ENCODE data around the gene DLGAP1. TPM values are rescaled to one million over a fixed set of nuclear protein-coding genes. Genes with fewer than 3 reads are reported as not detected.

Gene DLGAP1
- total RNA-seq, 1 experiment from 2014 or later: 23.2 TPM

- no peak overlapping the region for H3K4ac ChIP-seq (ENCODE audit: low read depth, low read length)
- no peak overlapping the region for H4K91ac ChIP-seq (ENCODE audit: insufficient read length, low read depth, low read length)
- H3K79me2 ChIP-seq (ENCODE audit: insufficient read depth, low read length): no peaks in the 10 kb centered on the region
- no peak overlapping the region for H4K8ac ChIP-seq (replicated peaks; ENCODE audit: insufficient read length, low read depth, low read length)
- Mint-ChIP-seq H3K27ac (no peak overlapping the region), H3K9me3 (no peaks in the 10 kb centered on the region), H3K4me1 (peaks cover 5 to 7% of the 10 kb centered on the region in 2 experiments; a peak in 3 of 4 replicates), H3K4me3 (no peak overlapping the region), H3K27me3 (ENCODE audit: low read depth) (no peaks in the 10 kb centered on the region), H3K36me3 (ENCODE audit: insufficient read depth in 1 of 3, low read depth in 3 of 3) (no peaks in the 10 kb centered on the region; a peak in 1 of 7 replicates)
- no peak overlapping the region for H2AK5ac ChIP-seq (ENCODE audit: insufficient read length, low read length)
- no peak overlapping the region for H3K56ac ChIP-seq (ENCODE audit: insufficient read length, low read depth, low read length)
- TF ChIP-seq, protein P1, sequence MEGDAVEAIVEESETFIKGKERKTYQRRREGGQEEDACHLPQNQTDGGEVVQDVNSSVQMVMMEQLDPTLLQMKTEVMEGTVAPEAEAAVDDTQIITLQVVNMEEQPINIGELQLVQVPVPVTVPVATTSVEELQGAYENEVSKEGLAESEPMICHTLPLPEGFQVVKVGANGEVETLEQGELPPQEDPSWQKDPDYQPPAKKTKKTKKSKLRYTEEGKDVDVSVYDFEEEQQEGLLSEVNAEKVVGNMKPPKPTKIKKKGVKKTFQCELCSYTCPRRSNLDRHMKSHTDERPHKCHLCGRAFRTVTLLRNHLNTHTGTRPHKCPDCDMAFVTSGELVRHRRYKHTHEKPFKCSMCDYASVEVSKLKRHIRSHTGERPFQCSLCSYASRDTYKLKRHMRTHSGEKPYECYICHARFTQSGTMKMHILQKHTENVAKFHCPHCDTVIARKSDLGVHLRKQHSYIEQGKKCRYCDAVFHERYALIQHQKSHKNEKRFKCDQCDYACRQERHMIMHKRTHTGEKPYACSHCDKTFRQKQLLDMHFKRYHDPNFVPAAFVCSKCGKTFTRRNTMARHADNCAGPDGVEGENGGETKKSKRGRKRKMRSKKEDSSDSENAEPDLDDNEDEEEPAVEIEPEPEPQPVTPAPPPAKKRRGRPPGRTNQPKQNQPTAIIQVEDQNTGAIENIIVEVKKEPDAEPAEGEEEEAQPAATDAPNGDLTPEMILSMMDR (conservative IDR thresholded peaks at IDR 0.05): no peak
- no peaks in the 10 kb centered on the region for H3K9me3 ChIP-seq (ENCODE audit: control insufficient read depth, low read depth, low read length)
- no peak overlapping the region for H3K27ac ChIP-seq (ENCODE audit: insufficient read length, low read depth, low read length)
- H3K23ac ChIP-seq (ENCODE audit: insufficient read length, low read depth, low read length): no peak overlapping the region
- no peak for DNase-seq
- WGBS (ENCODE audit: extremely low coverage, insufficient read length, low lambda C conversion rate): no CpG with 5 or more reads among the region's 1 CpG
- no peak overlapping the region for H2BK12ac ChIP-seq (ENCODE audit: insufficient read length, low read depth, low read length)
- H3K27me3 ChIP-seq (ENCODE audit: insufficient read depth, low read length): no peaks in the 10 kb centered on the region
- H4K5ac ChIP-seq (ENCODE audit: insufficient read length, low read depth, low read length): no peak overlapping the region
- no peak overlapping the region for H3T11ph ChIP-seq (ENCODE audit: low read length)
- H3K79me1 ChIP-seq (ENCODE audit: insufficient read depth, low read depth, low read length, poor library complexity, severe bottlenecking): no peaks in the 10 kb centered on the region
- no peak overlapping the region for H2BK120ac ChIP-seq (ENCODE audit: low read depth, low read length, poor library complexity, severe bottlenecking)
- no peak overlapping the region for H2BK15ac ChIP-seq (ENCODE audit: low read depth, low read length)
- no peaks in the 10 kb centered on the region for H4K20me1 ChIP-seq (ENCODE audit: control insufficient read depth, insufficient read depth, insufficient read length)
- no peak overlapping the region for H3K18ac ChIP-seq (ENCODE audit: insufficient read length, low read depth, low read length)
- no peak overlapping the region for H2BK5ac ChIP-seq (ENCODE audit: insufficient read length, low read length)
- H2AFZ ChIP-seq (ENCODE audit: low read length): no peak overlapping the region
- H3K23me2 ChIP-seq (ENCODE audit: insufficient read length, low read depth, low read length, poor library complexity, severe bottlenecking): no peaks in the 10 kb centered on the region
- H3K4me1 ChIP-seq (ENCODE audit: insufficient read depth, low read length): no peaks in the 10 kb centered on the region; the same call in 1 of the 2 replicates
- H2BK20ac ChIP-seq (ENCODE audit: low read depth, low read length, poor library complexity, severe bottlenecking): no peak overlapping the region
- no peak overlapping the region for H3K9ac ChIP-seq (ENCODE audit: extremely low read depth, insufficient read length, low read length)
- H3K4me2 ChIP-seq (ENCODE audit: insufficient read depth, insufficient read length, low read length): no peak overlapping the region
- H3K14ac ChIP-seq (ENCODE audit: insufficient read depth, low read length): no peak overlapping the region
These were observed 738.9 kb downstream of the DLGAP1 start for GRCh38 chr18:3716116-3716660.
